Measurements from ENCODE around the gene MGMT. TPM values are rescaled to one million over a fixed set of nuclear protein-coding genes. Genes with fewer than 3 reads are reported as not detected.
"Not testable (repeated sequence)": the region's sequence is repeated elsewhere in the genome, so short reads cannot be mapped to it uniquely, and the experiment has no call there.

MGMT gene
- total RNA-seq, 1 donor from 2014 or later, result 51.4 TPM

- H3K4me3 ChIP-seq (ENCODE audit: low read depth, low read length), result no peak overlapping the region
- no peak for DNase-seq (ENCODE audit: low read depth)
- no peak for TF ChIP-seq CTCF (conservative IDR thresholded peaks at IDR 0.05; ENCODE audit: low read depth, low read length)
Observed at GRCh38 chr10:129426606-129427005, 40.4 kb upstream of the MGMT start.

GRCh38 chr10:129433266-129433665 lies 33.8 kb upstream of the MGMT start:
- TF ChIP-seq CTCF (conservative IDR thresholded peaks at IDR 0.05; ENCODE audit: low read depth, low read length), result no peak
- H3K4me3 ChIP-seq (ENCODE audit: low read depth, low read length), result no peak overlapping the region
- no peak for DNase-seq (ENCODE audit: low read depth)

- H3K4me3 ChIP-seq (ENCODE audit: low read depth, low read length); DNase-seq (ENCODE audit: low read depth): not testable (repeated sequence)
Observed at GRCh38 chr10:129435724-129436123, 31.3 kb upstream of the MGMT start.

- no peak for DNase-seq (ENCODE audit: low read depth)
- TF ChIP-seq CTCF (conservative IDR thresholded peaks at IDR 0.05; ENCODE audit: low read depth, low read length), result no peak
- H3K4me3 ChIP-seq (ENCODE audit: low read depth, low read length), result no peak overlapping the region
Observed at GRCh38 chr10:129438024-129438423, 29.0 kb upstream of the MGMT start.

- no peak overlapping the region for H3K4me3 ChIP-seq (ENCODE audit: low read depth, low read length)
- no peak for TF ChIP-seq CTCF (conservative IDR thresholded peaks at IDR 0.05; ENCODE audit: low read depth, low read length)
- DNase-seq (ENCODE audit: low read depth), result no peak
Observed at GRCh38 chr10:129440247-129440646, 26.8 kb upstream of the MGMT start.

- no peak for TF ChIP-seq CTCF (conservative IDR thresholded peaks at IDR 0.05; ENCODE audit: low read depth, low read length)
- DNase-seq (ENCODE audit: low read depth), result no peak
- no peak overlapping the region for H3K4me3 ChIP-seq (ENCODE audit: low read depth, low read length)
Observed at GRCh38 chr10:129440722-129441316, 26.2 kb upstream of the MGMT start.

- DNase-seq (ENCODE audit: low read depth), result no peak
- TF ChIP-seq CTCF (conservative IDR thresholded peaks at IDR 0.05; ENCODE audit: low read depth, low read length), result no peak
- H3K4me3 ChIP-seq (ENCODE audit: low read depth, low read length), result no peak overlapping the region
Observed at GRCh38 chr10:129441372-129442009, 25.6 kb upstream of the MGMT start.

Data from epithelial cell of proximal tubule (primary cell).